Endometrium (tissue), 2 donors: ENCODE measurements around the gene CCL2.
"Not testable (repeated sequence)": the region's sequence is repeated elsewhere in the genome, so short reads cannot be mapped to it uniquely, and the experiment has no call there.

Source experiments
- FAIRE-seq: peaks from 2 replicates; lab custom pipeline; 2012; peaks lifted over from hg19 to GRCh38; lab: Jason Lieb, UNC
- donor health status: control.
- donor health status: control.

Gene CCL2

GRCh38 chr17:34254651-34255380, at the start of gene CCL2:
CCL2 (plus strand) TSS chr17:34255285; CDS start chr17:34255350, 65 bp downstream.
- no peak for FAIRE-seq

DNA sequence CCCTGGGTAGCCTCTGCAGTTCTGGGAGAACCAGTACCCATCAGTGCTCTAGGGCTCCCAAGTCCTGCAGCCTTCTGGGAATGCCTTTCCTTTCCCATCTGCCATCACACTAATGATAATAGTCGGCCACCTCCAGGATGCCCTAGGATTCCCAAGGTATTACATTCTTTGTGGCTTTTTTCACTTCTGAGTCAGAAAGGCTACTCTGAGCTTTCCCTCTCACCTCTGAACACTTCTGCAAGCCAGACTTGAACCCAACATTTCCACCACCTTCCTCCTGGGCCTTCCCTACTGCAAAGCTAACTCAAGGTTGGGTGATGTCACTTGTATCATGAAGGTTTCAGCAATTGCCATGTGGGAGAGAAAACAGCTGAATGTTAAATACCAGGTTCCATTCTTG, 49.7 kb upstream of the CCL2 start:
- FAIRE-seq, result no peak

DNA sequence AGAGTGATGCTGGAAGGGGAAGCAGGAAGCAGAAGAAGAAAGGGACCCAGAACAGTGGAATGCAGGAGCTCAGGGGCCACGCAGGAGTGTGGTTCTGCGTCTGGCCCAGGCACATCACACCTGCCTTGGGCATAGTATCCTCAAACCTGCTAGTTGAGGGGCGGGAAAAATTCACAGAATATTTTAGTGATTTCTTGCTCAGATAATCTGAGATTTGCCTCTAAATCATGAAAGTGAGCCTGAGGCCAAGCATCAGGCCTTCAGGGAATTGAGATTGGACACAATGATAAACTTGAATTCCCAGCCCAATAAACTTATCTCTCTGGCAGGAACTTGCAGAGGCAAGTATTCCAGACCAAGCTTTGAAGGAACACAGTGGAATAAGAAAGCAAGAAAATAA, 48.5 kb upstream of the CCL2 start:
- no peak for FAIRE-seq

- FAIRE-seq, result no peak
Observed at GRCh38 chr17:34207572-34207971, 47.5 kb upstream of the CCL2 start.

- no peak for FAIRE-seq
Observed at GRCh38 chr17:34218748-34219147, 36.3 kb upstream of the CCL2 start.

DNA sequence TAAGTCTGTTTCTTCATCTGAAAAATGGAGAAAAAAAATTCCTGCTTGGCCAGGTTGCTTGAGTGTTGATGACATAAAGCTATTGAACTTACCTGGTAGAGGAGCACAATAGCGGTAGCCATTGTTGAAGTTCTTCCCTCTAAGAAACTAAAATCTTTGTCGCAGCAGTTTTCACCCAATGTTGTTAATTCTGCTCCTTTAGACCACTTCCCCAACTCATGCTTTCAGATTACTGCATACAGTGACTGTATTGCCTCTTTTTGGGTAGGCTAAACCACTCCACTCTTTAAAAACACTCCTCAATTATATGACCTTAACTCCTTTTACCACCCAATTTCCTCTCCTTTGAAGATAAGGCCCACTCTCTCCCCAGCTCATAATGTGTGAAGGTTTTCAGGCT, 35.7 kb upstream of the CCL2 start:
- FAIRE-seq, result no peak

GRCh38 chr17:34220045-34220751, 34.9 kb upstream of the CCL2 start:
- FAIRE-seq, result no peak

GRCh38 chr17:34220752-34221395, 34.2 kb upstream of the CCL2 start:
- FAIRE-seq, result no peak

GRCh38 chr17:34221411-34221810, 33.7 kb upstream of the CCL2 start:
- no peak for FAIRE-seq

DNA sequence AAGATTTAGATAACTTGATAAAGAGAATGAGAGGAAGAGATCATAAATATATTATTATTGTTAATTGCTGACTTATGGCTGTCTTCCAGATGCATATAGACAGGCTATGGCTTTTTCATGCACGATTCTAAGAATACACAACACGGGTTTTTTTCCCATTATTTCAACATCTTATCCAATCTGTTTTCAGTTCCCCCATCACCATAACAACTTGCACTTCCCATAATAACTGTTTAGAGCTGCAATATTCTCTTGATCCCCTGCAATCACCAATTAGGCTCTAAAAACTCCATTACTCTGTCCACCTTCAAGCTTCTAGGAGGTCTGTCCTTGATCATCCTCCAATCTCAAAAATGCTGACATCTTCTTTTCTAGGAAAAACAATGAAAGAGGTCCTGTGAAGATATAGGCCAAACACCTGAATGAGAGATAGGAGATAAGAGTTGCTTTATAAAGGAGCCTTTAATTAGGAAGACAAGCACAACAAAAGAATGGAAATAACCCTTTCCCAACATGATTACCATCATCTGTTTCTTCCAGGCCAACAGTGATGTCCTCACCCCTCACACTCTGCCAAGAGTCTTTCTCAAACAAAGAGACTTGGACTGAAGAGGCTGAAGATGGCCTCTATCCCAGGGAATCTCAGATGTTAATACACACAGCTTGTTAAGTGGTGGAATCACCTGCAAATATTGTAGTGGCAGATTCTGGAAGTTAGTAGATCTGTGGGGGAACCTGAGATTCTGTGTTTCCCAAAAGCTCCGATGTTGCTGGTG, 32.2 kb upstream of the CCL2 start:
- no peak for FAIRE-seq

DNA sequence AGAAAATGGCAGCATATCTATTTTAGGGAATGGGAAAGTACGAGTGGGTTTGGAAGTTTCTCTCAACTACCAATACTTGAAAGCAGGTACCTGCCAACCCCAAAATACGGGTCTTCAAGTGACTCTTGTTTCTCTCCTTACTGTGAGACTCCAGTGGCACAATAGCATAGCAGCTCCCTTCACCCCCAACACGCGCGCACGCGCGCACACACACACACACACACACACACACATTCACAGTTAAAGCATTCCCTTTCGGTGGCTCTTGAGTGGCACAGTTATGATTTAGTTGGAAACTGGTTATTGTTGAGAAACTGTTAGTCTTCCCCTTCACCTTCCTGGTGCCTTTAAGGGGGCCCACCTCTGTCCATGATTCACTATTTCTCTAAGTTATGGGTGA, 30.0 kb upstream of the CCL2 start:
- FAIRE-seq, result no peak

DNA sequence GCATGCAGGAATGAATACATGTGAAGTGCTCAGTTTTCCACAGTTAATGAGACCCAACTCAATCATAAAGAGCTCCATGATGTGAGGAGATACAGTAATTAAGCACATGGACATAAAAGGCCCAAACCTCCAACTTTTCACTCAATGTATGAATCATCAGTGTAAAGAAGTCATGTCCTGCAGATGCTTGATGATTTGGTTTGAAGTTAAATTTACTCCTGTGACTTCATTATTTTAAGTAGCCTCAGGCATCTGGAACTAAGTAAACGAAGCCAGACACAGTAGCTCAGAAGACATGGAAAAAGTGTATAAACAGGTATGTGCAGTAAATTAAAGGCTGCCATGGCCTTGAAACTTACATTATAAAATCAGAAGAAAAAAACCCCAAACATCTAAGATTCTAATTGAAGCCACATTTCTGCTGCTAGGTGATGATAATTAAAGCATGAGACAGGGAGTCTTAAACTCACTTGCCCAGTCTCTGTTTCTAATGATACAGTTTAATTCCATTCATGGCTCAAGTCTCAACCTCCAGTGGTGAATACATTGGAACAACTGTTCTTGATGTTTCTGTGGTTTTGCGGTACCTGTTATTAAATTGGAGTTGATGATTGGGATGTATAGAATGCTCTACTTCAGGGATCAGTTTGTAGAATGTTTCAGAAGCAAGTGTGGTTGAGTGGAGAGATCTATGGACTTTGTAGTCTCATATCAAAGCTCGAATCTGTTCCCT, 28.9 kb upstream of the CCL2 start:
- no peak for FAIRE-seq

- no peak for FAIRE-seq
Observed at GRCh38 chr17:34226744-34227034, 28.4 kb upstream of the CCL2 start.

GRCh38 chr17:34227293-34227692, 27.8 kb upstream of the CCL2 start:
- FAIRE-seq, result not testable (repeated sequence)

- FAIRE-seq, result no peak
Observed at GRCh38 chr17:34227707-34228106, 27.4 kb upstream of the CCL2 start.

DNA sequence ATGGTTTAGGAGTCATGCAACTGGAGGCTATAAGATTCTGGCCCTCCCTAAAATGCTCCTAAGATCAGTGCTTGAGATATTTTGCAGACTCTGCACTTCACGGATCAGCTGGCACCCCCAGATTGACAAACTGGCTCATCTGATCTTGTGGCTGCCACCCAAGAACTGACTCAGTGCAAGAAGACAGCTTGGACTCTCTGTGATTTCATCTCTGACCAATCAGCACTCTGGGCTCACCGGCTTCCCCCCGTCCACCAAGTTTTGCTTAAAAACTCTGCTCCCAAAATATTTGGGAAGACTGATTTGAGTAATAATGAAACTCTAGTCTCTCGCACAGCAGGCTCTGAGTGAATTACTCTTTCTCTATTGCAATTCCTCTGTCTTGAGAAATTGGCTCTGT, 26.3 kb upstream of the CCL2 start:
- FAIRE-seq, result no peak

GRCh38 chr17:34230342-34230741, 24.7 kb upstream of the CCL2 start:
- no peak for FAIRE-seq

- no peak for FAIRE-seq
Observed at GRCh38 chr17:34234616-34235015, 20.5 kb upstream of the CCL2 start.

- FAIRE-seq, result no peak
Observed at GRCh38 chr17:34235389-34236028, 19.6 kb upstream of the CCL2 start.

GRCh38 chr17:34236281-34236892, 18.7 kb upstream of the CCL2 start:
- no peak for FAIRE-seq

DNA sequence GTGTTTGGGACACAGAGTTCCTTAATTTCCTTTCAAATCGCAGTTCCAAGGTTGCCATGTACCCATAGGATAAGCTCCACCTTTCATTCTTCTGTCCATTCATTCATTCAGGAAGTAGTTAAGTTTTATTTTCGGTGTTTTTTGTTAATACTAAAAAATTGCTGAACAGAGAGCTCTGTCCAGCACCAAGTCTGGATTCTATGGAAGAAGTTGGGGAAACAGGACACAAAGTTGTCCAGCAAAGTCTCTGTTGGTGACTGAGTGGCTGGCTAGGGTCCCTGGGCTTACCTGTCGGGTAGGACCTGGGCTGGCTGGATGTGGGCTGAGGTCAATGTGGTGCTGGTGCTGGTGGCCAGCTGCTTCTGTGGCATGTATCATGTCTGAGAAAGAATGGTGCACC, 17.6 kb upstream of the CCL2 start:
- no peak for FAIRE-seq
